ENCODE data around the gene TCEAL1. TPM values are rescaled to one million over a fixed set of nuclear protein-coding genes. Genes with fewer than 3 reads are reported as not detected.

The TCEAL1 gene
- total RNA-seq, 1 donor from 2014 or later, result 25.4 TPM

DNA sequence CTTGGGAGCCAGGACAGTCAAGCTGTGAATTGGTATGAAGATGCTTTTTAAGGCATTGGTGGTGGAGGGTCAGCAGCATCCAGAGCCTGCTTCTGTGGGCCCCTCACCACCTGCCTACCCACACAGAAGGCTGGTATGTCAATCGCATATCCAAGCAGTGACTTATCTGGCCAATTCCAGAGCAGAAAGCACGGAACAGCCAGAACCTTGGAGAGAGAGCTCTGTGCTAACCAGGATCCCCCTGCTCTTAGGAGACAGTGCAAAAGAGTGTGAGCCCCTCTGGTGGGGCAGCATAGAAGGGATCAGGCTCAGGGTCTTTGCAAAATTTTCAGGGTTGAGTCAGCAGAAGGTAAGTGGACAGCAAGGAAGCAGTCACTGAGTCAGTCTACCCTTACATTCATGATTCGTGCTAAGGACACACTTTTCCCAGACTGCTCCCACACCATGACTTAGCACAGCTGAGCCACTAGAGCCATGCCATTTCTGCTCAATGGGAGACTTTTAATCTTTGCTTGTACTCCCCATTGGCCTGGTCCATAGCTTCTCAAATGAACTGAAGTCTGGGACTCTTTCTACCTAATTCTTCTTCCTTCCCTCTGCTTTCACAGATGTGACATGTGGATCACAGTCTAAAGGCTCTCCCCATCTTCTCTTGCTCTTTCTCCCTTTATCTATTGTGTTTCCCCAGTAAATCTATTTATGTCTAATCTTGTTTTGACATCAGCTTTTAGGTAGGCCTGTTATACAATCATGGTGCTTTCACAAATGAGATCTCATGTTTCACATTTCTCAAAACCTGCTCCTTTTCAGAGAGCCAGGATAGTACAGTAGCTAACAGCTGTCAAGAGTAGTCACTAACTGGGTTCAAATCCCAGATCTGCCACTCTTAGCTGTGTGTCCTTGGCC, 37.7 kb downstream of the TCEAL1 start:
- intact Hi-C loops (cut with DNase I), result no loop called here
- DNase-seq (ENCODE audit: low spot score) (no peak), ATAC-seq (no peak)

DNA sequence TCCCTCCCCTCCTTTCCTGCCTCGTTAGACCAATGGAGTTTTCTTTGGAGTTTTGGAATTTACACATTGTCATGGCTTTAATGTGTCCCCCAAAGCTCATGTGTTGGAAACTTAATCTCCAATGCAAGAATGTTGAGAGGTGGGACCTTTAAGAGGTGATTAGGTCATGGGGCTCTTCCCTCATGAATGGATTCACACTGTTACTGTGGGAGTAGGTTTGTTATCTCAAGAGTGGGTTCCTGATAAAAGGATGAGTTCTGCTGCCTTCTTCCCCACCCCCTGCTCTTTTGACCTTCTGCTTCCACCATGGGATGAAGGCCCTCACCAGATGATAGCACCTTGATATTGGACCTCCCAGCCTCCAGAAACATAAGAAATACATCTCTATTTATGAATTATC, 41.0 kb downstream of the TCEAL1 start:
- DNase-seq (ENCODE audit: low spot score), result no peak
- no peak for ATAC-seq
- intact Hi-C loops (cut with DNase I), result no loop called here

DNA sequence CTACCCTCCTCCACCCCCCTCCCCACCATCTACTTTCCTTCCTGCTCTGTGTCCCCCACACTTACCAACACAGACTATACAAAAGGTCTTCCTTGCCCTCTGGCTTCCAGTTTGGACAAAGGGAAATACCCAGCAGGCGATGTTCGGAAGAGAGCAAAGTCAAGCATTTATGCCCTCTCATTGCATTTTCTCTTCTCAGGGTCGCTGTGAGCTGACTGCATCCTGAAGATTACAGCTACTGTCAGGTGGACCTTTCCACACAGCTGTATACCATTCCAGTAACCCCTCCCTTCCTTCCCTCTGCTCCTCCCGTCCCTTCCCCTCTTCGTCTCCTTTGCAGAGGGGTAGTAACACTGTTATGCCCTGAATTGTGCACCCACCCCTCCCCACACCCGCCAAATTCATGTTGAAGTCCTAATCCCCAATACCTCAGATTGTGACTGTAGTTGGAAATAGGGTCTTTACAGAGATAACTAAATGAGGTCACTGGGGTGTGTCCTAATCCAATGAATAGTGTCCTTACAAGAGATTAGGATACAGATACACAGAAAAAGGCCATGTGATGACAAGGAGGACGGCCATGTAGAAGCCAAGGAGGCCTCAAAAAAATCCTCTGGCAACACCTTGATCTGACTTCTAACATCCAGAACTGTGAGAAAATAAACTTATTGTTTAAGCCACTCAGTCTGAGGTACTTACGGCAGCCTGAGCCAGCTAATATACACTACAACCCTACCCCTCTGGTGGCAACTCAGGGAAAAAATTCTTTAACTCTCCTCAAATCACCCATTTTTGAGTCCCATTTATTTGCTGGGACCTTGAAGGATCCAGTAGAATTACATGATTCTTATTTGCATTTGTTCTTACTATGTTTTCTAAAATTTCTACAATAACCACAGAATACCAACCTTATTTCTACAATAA, 46.0 kb downstream of the TCEAL1 start:
- ATAC-seq, result no peak
- no peak for DNase-seq (ENCODE audit: low spot score)
- intact Hi-C loops (cut with DNase I), result no loop called here

DNA sequence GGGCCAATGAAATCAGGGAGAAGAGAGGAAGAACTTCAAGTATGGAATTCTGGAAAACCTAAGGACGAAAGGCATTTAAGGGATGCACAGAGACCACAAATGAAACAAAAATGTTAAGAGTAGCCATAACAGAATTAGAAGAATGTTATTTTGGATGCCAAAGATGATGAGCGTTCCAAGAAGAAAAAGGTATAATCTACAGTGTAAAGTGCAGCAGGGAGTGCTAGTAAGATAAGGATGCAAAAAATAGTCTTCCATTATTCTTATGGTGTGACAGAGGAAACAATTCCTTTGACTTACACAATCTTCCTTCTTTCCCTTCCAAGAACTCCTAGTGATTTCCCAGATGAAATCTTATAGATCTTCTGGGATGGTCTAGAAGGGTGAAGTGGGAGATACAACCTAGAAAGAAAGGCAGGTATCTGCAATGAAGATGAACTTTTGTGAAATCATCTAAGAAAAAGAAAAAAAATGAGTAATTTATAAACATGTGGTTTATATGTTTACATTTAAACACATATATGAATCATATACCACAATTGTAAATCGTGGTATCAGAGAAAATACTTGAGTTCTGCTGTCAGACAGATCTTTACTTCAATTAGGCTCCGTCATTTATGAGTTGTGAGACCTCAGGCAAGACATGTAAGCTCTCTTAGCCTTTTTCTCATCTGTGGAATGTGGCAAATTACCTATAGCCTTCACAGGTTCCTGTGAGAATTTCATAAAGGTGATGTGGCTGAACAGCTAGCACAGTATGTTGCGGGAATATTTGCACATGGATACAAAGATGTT, 49.6 kb downstream of the TCEAL1 start:
- ATAC-seq (no peak), DNase-seq (ENCODE audit: low spot score) (no peak)
- intact Hi-C loops (cut with DNase I), result no loop called here

Other genes with a start within 250 kb of the TCEAL1 start
- gene RAB40A, start 109.5 kb upstream of the TCEAL1 start, total RNA-seq, result 1.2 TPM
- gene TCEAL4, start 43.5 kb upstream of the TCEAL1 start, total RNA-seq, result 102 TPM
- gene TCEAL3, start 21.0 kb upstream of the TCEAL1 start, total RNA-seq, result 26.7 TPM
- gene MORF4L2, start 57.7 kb downstream of the TCEAL1 start, total RNA-seq, result 224 TPM
- 1.4 TPM for gene TMEM31, start 81.9 kb downstream of the TCEAL1 start, total RNA-seq
- 637 TPM for gene PLP1, start 147.9 kb downstream of the TCEAL1 start, total RNA-seq
- gene RAB9B, start 203.3 kb downstream of the TCEAL1 start, total RNA-seq, result 3.8 TPM